NCI-H187 treated with DMSO at 0.1 percent for 48 hours (cell line): ENCODE results near the gene DNAH7.
"Not testable (repeated sequence)": the region's sequence is repeated elsewhere in the genome, so short reads cannot be mapped to it uniquely, and the experiment has no call there.

Experiments used
- DNase-seq: peaks from one replicate; lab custom pipeline; 2025; lab: John Stamatoyannopoulos, UW

DNAH7 gene

GRCh38 chr2:195967336-195967735 lies 101.3 kb downstream of the DNAH7 start:
- no peak for DNase-seq

GRCh38 chr2:195961873-195962272 lies 106.8 kb downstream of the DNAH7 start:
- DNase-seq: no peak

- no peak for DNase-seq
Observed at GRCh38 chr2:195959341-195959740, 109.3 kb downstream of the DNAH7 start.

GRCh38 chr2:195956725-195957124 lies 111.9 kb downstream of the DNAH7 start:
- DNase-seq: no peak

GRCh38 chr2:195945056-195945455 lies 123.6 kb downstream of the DNAH7 start:
- no peak for DNase-seq

GRCh38 chr2:195937176-195937575 lies 131.5 kb downstream of the DNAH7 start:
- DNase-seq: no peak

- no peak for DNase-seq
Observed at GRCh38 chr2:195934484-195934883, 134.2 kb downstream of the DNAH7 start.

GRCh38 chr2:195929531-195929930 lies 139.1 kb downstream of the DNAH7 start:
- no peak for DNase-seq

GRCh38 chr2:195925120-195925519 lies 143.5 kb downstream of the DNAH7 start:
- DNase-seq: no peak

- DNase-seq: no peak
Observed at GRCh38 chr2:195923889-195924288, 144.7 kb downstream of the DNAH7 start.

GRCh38 chr2:195917021-195917600 lies 151.5 kb downstream of the DNAH7 start:
- not testable (repeated sequence) for DNase-seq

- DNase-seq: no peak
Observed at GRCh38 chr2:195912079-195912478, 156.6 kb downstream of the DNAH7 start.

GRCh38 chr2:195910570-195910969 lies 158.1 kb downstream of the DNAH7 start:
- DNase-seq: no peak

GRCh38 chr2:195909926-195910325 lies 158.7 kb downstream of the DNAH7 start:
- no peak for DNase-seq

- no peak for DNase-seq
Observed at GRCh38 chr2:195907474-195907873, 161.2 kb downstream of the DNAH7 start.

GRCh38 chr2:195903956-195904355 lies 164.7 kb downstream of the DNAH7 start:
- DNase-seq: no peak

GRCh38 chr2:195902857-195903256 lies 165.8 kb downstream of the DNAH7 start:
- no peak for DNase-seq

- no peak for DNase-seq
Observed at GRCh38 chr2:195899226-195899625, 169.4 kb downstream of the DNAH7 start.

GRCh38 chr2:195898505-195899191 lies 170.0 kb downstream of the DNAH7 start:
- DNase-seq: no peak

GRCh38 chr2:195891081-195891480 lies 177.6 kb downstream of the DNAH7 start:
- DNase-seq: no peak

- no peak for DNase-seq
Observed at GRCh38 chr2:195879153-195879552, 189.5 kb downstream of the DNAH7 start.

- DNase-seq: no peak
Observed at GRCh38 chr2:195871326-195871725, 197.3 kb downstream of the DNAH7 start.

GRCh38 chr2:195864316-195864715 lies 204.3 kb downstream of the DNAH7 start:
- no peak for DNase-seq

- no peak for DNase-seq
Observed at GRCh38 chr2:195863564-195863963, 205.1 kb downstream of the DNAH7 start.
